Ascending aorta (tissue), 2 donors: ENCODE data around the gene ITPKB. TPM values are rescaled to one million over a fixed set of nuclear protein-coding genes. Genes with fewer than 3 reads are reported as not detected.
A peak's percentile ranks its signal among the peaks of the same experiment; 100 is the strongest.

Source experiments
- DNase-seq, 2 donors: peaks; one replicate each; pipeline ENCODE4 v3.0.0-alpha.2; 2019; ENCODE audit warnings: low spot score in 2 of 2
- H3K27ac ChIP-seq, 2 donors: fragments of 200-600 bp; sonication (generic); one replicate each; pipeline ENCODE4 v1.5.1; 2016 to 2017; ENCODE audit warnings: mild to moderate bottlenecking in 1 of 2
- H3K27me3 ChIP-seq: fragments of 200-600 bp; sonication (generic); one replicate; pipeline ENCODE4 v1.5.1; 2017
- H3K36me3 ChIP-seq, 2 donors: fragments of 200-600 bp; sonication (generic); one replicate each; pipeline ENCODE4 v1.5.1; 2016
- H3K4me1 ChIP-seq, 2 donors: fragments of 200-600 bp; sonication (generic); one replicate each; pipeline ENCODE4 v1.5.1; 2016 to 2017; ENCODE audit warnings: mild to moderate bottlenecking in 1 of 2
- H3K4me3 ChIP-seq, 2 donors: fragments of 200-600 bp; sonication (generic); one replicate each; pipeline ENCODE4 v1.5.1; 2016 to 2017; ENCODE audit warnings: mild to moderate bottlenecking in 1 of 2
- H3K9me3 ChIP-seq, 2 donors: fragments of 200-600 bp; sonication (generic); one replicate each; pipeline ENCODE4 v1.5.1; 2016
- CTCF ChIP-seq, 3 experiments: fragments of 200-600 bp in 2 of 3; fragments of 450-650 bp in 1 of 3; sonication (generic) in 2 of 3; IDR thresholded peaks; one replicate each; pipeline ENCODE4 v1.5.1; 2016 to 2019; ENCODE audit warnings: antibody characterized with exemption in 3 of 3, mild to moderate bottlenecking in 1 of 3, moderate library complexity in 1 of 3
- intact Hi-C: fragments of 100-400 bp; cut with DNase I; formaldehyde crosslinking; loops from one replicate; pipeline ENCODE4 v1.15.1; 2023
- total RNA-seq: library from RNA; depleted of rRNA; stranded (reverse); fragments of >200 nt; gene quantifications from one replicate; pipeline ENCODE4 v1.1.0, GENCODE V29; 2016

Gene ITPKB
- total RNA-seq, 1 donor from 2014 or later = 27.5 TPM

- Histone ChIP-seq H3K36me3 (no peaks in the 10 kb centered on the region), H3K4me1 (peaks cover 0 to 16% of the 10 kb centered on the region in 2 donors), H3K9me3 (no peaks in the 10 kb centered on the region), H3K4me3 (no peak overlapping the region), H3K27ac (no peak overlapping the region), H3K27me3 (no peaks in the 10 kb centered on the region)
- TF ChIP-seq CTCF (IDR thresholded peaks at IDR 0.05) = no peak
- intact Hi-C loops = no loop called here
- no peak for DNase-seq
Measured at GRCh38 chr1:226706684-226707083, 32.4 kb downstream of the ITPKB start.

- peak overlapping the region; percentile 96 to 98 for H3K27ac ChIP-seq
- no peaks in the 10 kb centered on the region for H3K9me3 ChIP-seq
- TF ChIP-seq CTCF (IDR thresholded peaks at IDR 0.05) = no peak
- no peak for DNase-seq
- peak overlapping the region in 1 of 2 donors; percentile 61 for H3K4me3 ChIP-seq
- intact Hi-C loops = loop anchor here (5.0 kb wide), 1 partner anchor 72 kb away; no protein-coding TSS in a partner anchor
- H3K27me3 ChIP-seq = no peaks in the 10 kb centered on the region
- H3K36me3 ChIP-seq = no peaks in the 10 kb centered on the region
- peaks cover 0 to 13% of the 10 kb centered on the region in 2 donors for H3K4me1 ChIP-seq
Measured at GRCh38 chr1:226704169-226704937, 34.7 kb downstream of the ITPKB start.

GRCh38 chr1:226702957-226703831 is 35.9 kb downstream of the ITPKB start:
- H3K27me3 ChIP-seq = no peaks in the 10 kb centered on the region
- H3K27ac ChIP-seq = peak overlapping the region; percentile 96 to 98
- H3K4me1 ChIP-seq = peaks cover 0 to 8% of the 10 kb centered on the region in 2 donors
- H3K9me3 ChIP-seq = no peaks in the 10 kb centered on the region
- peak in 1 of 2 donors; percentile 84 for DNase-seq
- intact Hi-C loops = loop anchor here (1.0 to 5.0 kb wide), 4 partner anchors 24 to 71 kb away; partner anchors contain the start of gene ITPKB
- peak overlapping the region; percentile 61 to 85 for H3K4me3 ChIP-seq
- H3K36me3 ChIP-seq = no peaks in the 10 kb centered on the region
- no peak for TF ChIP-seq CTCF (IDR thresholded peaks at IDR 0.05)

- H3K9me3 ChIP-seq = no peaks in the 10 kb centered on the region
- no peaks in the 10 kb centered on the region for H3K36me3 ChIP-seq
- H3K4me3 ChIP-seq = peak overlapping the region; percentile 61 to 85
- TF ChIP-seq CTCF (IDR thresholded peaks at IDR 0.05) = no peak
- H3K27me3 ChIP-seq = no peaks in the 10 kb centered on the region
- no peak for DNase-seq
- peak overlapping the region; percentile 96 to 98 for H3K27ac ChIP-seq
- peaks cover 0 to 8% of the 10 kb centered on the region in 2 donors for H3K4me1 ChIP-seq
- intact Hi-C loops = loop anchor here (2.0 to 5.0 kb wide), 3 partner anchors 24 to 70 kb away; partner anchors contain the start of gene ITPKB
Measured at GRCh38 chr1:226702318-226702956, 36.6 kb downstream of the ITPKB start.

- no peak for DNase-seq
- no peak for TF ChIP-seq CTCF (IDR thresholded peaks at IDR 0.05)
- Histone ChIP-seq H3K27ac (no peak overlapping the region), H3K4me1 (peaks cover 0 to 8% of the 10 kb centered on the region in 2 donors), H3K36me3 (no peaks in the 10 kb centered on the region), H3K27me3 (no peaks in the 10 kb centered on the region), H3K4me3 (no peak overlapping the region), H3K9me3 (no peaks in the 10 kb centered on the region)
- intact Hi-C loops = loop anchor here (5.0 kb wide), 1 partner anchor 69 kb away; no protein-coding TSS in a partner anchor
Measured at GRCh38 chr1:226700861-226701260, 38.2 kb downstream of the ITPKB start.
